GM15510 (cell line): ENCODE results near the gene DGKQ.

Source experiments
- POLR2A ChIP-seq: IDR thresholded peaks from 3 replicates; pipeline ENCODE4 v1.6.1; 2011; ENCODE audit warnings: borderline replicate concordance; ENCODE audit not compliant: insufficient read length; ENCODE audit errors: extremely low read depth

The DGKQ gene

DNA sequence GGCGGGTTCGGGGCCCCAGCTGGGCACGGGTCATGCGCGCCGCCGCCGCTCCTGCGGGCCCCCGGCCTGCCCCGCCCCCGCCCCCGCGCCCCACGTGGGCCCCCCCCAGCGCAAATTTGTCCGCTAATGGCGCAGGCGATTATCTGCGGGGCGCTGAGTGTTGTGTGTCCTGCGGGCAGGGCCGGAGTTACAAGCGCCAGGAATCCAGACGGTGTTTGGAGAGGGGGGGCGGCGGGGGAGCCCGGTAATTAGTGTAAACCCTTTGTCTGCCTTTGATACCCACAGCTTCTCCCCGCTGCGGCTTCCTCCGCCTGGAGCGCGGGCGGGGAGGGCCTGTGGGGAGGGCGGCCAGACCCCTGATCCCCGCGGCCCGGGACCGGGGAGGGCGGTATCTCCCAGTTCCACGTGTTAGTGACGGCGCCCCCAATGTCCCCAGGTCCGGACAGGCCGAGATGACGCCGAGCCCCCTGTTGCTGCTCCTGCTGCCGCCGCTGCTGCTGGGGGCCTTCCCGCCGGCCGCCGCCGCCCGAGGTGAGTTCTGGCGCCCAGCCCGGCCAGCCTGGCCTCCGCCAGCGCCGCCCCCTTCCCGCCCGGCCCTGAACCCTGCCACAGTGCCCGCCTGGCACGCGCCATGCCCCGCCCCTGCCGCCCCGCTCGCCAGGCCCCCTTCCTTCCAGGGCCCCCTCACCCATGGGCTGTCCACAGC lies 38.8 kb upstream of the DGKQ start:
- no peak for TF ChIP-seq POLR2A

DNA sequence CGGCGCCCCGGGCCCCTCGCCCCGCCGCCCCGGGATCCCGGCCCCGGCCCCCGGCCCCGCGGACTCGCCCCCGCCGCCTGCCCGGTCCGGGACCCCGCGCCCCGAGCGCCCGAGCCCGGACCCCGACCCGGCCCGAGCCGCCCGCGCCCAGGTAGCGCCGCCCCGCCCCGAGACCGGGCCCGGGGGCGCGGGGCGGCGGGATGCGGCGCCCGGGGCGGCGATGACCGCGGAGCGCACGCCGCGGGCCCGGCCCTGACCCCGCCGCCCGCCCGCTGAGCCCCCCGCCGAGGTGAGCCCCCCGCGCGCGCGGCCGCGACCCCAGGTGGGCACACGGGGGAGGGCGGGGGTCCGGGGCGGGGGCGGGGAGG lies 38.3 kb upstream of the DGKQ start:
- TF ChIP-seq POLR2A: no peak

DNA sequence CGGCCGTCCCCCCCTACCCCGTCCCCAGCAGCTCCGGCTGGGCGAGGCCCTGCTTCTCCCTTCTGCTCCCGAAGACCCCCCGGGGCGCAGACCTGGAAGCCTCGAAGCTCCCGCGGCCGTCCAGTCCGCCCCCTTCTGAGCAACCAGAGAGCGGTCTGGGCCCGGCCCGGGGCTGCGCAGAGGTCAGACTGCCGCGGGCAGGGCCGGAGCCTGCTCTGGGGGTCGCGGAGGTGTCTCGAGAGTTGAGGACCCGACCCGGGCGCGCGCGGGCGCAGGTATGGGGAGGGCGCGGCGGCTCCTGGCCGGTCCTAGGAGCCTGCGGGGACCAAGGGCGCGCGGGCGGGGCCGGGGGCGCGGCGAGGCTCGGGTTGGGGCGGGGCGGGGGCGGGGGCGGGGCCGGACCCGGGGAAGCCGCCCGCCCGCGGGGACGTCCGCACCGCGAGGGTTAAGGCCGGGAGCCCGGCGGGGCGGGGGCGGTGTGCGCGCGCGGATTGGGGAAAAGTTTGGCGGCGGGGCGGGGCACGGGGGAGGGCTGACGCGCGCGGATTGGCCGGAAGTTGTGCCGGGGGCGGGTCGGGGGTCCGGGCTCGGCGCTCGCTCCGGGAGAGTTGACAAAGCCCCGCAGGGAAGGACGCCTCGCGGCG lies 37.8 kb upstream of the DGKQ start, which contains the start of gene FGFRL1:
FGFRL1 (plus strand) TSS at position 605 of the 644 bp plus-strand sequence. CDS start 860 bp downstream, outside the sequence.
- TF ChIP-seq POLR2A: peak; percentile 33

DNA sequence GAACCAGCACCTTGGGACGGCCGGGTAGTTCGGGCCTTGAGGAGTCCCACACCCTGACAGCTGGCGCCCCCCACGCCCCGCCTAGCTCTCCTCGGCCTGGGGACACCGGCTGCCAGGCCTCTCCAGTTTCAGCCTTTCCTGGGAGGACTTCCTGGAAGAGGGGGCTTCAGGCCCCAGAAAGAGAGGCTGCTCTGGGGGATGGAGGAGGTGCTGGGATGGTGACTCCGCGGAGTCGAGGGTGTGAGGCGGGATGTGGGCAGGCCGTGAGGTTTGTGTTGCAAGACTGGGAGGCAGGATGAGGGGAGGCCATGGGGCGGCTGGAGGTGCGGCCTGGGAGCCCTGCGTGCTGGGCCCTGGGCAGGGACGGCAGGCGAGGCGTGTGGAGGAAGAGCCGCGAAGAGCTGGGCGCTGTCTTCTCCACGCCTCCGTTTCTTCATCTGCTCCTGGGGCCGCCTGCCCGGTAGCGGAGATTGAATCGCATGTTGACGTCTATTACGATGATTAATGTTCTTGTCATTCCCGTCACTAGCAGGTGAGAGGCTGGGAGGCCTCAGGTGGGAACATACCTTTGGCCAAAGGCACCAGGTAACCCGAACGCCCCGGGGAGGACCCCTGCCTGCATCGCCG lies 37.1 kb upstream of the DGKQ start:
- no peak for TF ChIP-seq POLR2A

DNA sequence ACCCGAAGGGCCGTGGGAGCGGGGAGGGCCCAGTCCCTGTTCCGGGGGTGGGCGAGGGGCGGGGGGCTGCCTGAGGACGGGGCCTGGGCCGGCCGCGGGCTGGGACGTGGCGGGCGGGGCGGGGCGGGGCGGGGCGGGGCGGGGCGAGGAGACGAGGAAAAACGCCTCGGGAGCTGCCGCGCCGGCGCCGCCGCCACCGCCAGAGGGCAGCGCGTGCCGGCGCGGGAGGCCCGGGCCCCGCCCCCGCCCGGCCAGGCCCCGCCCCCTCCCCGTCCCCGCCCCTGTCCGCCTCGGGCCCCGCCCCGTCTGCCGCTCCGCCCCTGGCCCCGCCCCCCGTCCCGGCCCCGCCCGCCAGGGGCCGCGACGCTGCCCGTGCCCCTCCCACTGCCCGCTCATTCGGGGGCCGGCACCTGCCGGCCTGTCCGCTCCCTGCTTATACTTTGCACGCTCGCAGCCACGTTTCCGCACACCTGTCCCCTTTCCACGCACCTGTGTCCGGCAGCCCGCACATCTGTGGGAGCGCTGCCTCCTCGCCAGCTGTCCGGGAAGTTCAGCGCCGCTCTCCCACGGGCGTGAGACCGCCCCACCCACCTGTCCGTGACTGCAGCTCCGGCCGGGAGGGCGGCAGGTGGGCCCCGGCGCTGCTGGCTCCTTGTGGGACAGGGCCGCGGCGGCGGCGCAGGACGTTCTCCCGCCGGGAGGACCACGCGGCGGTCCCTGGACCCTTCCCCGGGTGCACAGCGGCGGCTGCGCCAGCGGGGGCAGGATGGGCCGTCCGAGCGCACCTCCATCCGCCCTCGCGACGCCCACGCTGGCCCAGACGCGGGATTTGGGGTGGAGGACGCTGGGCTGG lies 36.4 kb upstream of the DGKQ start:
- TF ChIP-seq POLR2A: no peak

DNA sequence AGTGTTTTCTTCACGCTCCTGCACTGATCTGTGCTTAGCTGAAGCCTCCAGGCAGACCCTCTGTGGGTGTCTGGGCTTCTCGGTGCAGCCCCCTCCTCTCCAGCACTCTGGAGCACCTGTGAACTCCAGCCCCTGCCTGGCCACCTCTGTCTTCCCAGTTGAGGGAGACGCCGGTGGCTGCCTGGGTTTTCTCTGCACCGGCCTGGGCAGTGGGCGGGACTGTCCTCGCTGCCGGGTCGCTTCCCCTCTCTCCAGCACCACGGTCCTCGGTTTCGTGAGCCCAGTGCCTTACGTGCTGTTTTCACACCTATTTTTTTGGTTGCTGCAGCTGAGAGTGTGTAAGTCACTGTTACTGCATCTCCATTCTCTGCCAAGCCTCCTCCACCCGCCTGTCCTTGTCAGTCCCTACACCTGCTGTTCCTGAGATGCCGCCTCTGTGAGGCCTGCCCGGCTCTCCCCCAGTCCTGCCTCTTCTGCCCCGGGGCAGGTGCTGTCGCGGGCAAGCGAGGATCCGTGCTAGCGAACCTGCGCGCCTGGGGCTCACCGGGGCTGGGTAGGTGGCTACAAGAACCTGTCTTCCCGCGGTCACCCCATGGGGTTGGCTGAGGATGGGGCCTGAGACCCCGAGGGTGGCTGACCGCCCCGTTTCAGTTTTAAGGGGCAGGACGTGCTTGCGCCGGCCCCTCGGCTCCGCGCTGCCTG lies 35.6 kb upstream of the DGKQ start:
- no peak for TF ChIP-seq POLR2A

DNA sequence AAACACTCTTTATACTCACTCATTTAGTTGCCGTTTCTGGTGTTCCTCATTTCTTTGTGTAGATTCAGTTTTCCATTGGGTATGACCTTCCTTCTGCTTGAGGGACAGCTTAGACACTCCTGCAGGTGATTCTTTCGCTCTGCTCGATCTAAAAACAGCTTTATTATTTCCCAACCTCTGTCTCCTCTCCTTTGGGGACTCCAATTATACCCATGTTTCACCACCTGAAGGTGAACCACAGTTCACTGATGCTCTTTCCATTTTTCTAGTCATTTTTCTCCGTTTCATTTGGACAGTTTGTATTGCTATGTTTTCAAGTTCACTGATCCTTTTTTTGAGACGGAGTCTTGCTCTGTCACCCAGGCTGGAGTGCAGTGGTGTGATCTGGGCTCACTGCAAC lies 33.5 kb upstream of the DGKQ start:
- TF ChIP-seq POLR2A: no peak

DNA sequence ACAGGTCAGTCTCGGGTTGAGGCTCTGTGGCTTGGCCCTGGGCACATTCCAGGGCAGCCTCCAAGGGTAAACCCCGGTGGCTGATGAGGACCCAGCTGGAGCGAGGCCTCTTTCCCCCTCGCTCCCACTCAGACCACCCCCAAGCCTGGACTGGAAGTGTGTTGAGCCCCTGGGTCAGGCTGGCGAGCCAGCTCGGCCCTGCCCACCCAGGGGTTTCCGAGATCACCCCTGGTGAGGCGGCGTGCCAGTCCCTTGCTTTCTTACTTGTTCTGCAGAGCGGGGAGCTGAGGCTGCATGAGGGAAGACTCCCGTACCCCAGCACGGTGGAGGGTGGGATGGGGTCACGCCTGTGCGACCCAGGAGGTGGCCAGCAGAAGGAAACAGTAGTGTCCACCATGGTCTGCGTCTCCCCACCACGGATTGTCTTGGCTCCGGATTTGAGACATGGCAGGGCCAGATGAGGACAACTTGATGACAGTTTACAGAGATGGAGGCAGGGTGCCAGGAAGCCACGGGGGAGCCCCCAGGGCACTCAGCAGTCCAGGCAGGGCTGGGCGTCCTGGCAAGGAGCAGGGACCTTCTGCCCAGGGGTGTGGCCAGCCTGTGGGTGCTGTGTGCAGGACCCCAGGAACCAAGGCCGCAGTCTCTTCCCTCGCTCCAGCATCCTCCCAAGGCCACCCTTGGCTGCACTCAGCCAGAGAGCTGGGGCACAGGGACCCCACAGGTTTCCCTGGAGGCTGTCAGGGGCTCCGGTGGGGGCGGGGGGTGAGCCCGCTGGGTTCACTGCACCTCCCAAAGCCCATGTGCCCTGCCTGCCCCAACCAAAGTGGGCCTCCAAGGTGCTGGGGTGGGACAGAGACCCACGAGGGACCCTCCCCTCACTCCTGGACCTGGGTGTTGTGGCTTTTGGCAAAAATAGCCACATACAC lies 31.5 kb upstream of the DGKQ start:
- TF ChIP-seq POLR2A: no peak

DNA sequence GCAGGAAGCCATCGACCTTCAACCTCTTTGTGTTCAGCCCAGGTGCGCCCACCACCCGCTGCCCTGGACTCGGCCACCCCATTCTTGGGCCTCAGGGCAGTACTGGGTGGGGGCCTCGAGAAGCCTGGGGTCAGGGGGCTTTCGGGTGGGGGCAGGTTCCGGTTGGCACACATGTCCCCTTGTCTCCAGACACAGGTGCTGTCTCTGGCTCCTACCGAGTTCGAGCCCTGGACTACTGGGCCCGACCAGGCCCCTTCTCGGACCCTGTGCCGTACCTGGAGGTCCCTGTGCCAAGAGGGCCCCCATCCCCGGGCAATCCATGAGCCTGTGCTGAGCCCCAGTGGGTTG lies 30.7 kb upstream of the DGKQ start:
- no peak for TF ChIP-seq POLR2A

DNA sequence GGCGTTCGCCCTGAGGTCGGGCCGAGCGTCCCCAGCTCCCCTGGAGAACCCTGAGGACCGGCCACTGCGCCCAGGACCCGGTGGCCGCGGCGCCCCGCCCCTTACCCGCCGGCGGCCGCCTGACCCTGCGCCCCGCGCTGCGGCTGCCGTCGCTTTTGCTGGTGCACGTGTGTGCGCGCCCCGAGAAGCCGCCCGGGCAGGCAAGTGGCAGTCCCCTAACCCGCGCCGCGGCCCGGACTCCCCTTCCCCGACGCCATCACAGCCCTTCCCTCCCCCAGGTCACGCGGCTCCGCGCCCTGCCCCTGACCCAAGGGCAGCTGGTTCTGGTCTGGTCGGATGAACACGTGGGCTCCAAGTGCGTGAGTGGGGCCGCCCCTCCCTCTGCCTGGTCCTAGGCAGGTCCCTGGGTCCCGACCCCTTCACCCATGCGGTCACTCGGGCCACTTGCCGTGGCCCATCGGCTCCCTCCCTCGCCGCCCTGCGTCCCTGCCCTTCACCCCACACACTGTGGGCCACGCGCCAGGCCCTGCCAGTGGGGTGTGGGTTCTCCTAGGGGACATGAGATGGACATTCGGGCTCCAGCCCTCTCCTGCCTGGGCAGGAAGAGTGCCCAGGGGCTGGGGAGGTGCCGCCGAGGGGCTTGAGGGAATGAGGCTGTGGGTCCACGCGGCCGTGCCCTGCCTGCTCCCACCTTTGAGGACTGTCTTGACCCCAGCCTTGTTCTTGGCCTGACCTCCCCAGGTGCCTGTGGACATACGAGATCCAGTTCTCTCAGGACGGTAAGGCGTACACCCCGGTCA lies 30.1 kb upstream of the DGKQ start:
- TF ChIP-seq POLR2A: no peak

DNA sequence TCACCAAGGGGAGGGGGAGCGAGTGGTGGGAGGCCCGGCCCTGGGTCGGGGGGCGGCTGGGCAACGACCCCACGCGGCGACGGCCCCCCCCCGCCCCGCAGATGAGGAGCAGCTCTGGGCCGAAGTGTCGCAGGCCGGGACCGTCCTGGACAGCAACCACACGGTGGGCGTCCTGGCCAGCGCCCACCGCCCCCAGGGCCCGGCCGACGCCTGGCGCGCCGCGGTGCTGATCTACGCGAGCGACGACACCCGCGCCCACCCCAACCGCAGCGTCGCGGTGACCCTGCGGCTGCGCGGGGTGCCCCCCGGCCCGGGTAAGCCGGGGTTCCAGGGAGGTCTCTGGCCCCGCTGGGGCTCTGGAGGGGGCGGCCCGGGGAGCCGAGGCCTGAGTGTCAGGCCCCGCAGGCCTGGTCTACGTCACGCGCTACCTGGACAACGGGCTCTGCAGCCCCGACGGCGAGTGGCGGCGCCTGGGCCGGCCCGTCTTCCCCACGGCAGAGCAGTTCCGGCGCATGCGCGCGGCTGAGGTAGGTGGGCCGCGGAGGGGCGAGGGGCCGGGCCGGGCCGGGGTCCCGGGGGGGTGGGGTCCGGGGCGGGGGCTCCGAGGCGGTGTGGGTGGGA lies 29.4 kb upstream of the DGKQ start:
- no peak for TF ChIP-seq POLR2A

DNA sequence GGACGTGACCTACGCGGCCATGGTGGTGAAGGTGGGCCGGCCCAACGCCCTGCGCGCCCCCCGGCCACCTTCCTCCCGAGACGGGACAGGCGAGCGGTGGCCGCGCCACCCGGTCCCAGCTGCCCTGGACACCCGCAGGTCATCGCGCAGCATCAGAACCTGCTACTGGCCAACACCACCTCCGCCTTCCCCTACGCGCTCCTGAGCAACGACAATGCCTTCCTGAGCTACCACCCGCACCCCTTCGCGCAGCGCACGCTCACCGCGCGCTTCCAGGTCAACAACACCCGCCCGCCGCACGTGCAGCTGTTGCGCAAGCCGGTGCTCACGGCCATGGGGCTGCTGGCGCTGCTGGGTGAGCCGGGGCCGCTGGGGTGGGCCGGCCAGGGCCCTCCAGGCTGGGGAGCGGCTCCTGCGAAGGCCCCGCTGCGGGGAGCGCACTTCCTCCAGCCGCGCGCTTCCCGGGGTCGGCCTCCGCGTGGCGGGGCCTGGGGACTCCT lies 28.8 kb upstream of the DGKQ start:
- TF ChIP-seq POLR2A: no peak
